Measurements from ENCODE around the gene WNT9B. TPM values are rescaled to one million over a fixed set of nuclear protein-coding genes. Genes with fewer than 3 reads are reported as not detected.
"Not testable (repeated sequence)": the region's sequence is repeated elsewhere in the genome, so short reads cannot be mapped to it uniquely, and the experiment has no call there.

The WNT9B gene
- total RNA-seq, 1 donor from 2014 or later: not detected

DNA sequence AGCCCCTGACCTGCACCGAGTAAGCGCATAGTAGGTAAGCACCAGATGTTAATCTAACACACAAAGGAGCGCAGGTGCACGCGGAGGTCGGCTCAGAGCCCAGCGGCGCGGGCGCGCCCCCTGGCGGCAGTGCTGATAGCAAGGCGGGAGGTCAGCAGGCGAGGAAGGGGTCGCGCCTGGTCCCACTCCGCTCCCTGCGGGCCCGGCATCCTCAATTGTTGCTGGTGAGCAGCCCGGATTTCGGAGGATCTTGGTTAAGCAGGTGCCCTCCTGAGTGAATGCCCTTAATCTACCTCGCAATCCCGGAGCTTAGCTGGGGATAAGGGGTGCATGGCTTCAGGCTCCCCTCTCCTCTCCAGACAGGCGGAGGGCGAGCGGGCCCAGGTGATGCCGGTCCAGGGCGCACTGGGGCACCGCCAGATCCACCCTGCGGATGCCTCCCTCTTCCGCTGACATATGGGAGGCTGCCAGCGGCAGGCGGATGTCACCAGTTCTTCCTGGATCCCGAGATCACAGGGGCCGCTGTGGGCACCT is 28.9 kb upstream of the WNT9B start:
- peak; percentile 30 for ATAC-seq

DNA sequence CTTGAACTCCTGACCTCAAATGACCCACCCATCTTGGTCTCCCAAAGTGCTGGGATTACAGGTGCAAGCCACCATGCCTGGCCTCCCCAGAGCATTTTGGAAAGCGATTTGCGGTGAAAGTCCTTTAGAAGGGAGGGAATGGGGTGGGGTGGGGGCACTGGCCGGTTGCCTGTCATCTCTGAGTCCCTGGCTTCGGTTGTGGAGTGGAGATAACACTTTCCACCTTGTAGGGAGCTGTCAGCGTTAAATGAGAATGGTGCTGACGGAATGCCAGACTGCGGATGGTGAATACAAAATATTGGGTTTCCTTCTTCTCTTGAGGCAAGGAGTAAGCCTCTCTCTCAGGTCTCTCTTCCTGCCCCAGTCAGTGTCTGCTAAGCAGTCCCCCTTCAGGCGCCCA is 27.7 kb upstream of the WNT9B start:
- ATAC-seq: no peak

DNA sequence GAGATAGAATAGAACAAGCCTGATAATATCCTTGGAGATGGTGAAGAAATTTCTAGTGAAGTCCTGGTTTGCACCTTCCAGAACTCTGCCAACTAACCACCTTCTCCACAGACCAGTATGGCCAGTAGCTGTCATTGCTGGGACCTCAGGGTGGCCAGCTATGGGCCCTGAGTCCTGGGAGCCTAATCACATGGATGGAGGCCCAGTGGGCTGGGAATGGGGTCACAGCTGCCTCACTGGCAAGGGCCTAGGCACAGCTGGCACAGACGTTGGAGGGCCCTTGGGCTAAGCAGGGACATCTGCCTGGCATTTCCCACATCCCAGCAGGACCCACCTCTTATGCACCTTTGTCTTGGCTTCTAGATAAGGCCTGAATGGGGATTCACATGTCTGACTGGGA is 25.3 kb upstream of the WNT9B start:
- ATAC-seq: no peak

DNA sequence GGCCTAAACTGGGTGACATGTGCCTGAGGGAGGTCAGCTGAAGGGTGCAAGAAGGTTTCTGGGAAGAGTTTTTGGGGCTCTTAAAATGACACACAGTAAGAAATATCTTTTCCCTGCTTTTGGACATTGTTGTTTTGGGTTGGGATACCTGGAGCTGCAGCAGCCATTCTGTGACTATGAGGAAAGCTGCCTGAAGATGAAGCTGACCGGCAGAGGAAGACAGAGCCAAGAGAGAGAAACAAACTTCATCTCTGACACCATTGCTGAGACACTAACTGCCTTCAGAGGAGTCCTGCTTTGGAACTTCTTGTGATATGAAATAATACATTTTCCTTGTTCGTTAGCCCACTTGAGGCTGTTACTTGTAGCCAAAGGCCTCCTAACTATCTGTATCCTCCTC is 24.1 kb upstream of the WNT9B start:
- no peak for ATAC-seq

DNA sequence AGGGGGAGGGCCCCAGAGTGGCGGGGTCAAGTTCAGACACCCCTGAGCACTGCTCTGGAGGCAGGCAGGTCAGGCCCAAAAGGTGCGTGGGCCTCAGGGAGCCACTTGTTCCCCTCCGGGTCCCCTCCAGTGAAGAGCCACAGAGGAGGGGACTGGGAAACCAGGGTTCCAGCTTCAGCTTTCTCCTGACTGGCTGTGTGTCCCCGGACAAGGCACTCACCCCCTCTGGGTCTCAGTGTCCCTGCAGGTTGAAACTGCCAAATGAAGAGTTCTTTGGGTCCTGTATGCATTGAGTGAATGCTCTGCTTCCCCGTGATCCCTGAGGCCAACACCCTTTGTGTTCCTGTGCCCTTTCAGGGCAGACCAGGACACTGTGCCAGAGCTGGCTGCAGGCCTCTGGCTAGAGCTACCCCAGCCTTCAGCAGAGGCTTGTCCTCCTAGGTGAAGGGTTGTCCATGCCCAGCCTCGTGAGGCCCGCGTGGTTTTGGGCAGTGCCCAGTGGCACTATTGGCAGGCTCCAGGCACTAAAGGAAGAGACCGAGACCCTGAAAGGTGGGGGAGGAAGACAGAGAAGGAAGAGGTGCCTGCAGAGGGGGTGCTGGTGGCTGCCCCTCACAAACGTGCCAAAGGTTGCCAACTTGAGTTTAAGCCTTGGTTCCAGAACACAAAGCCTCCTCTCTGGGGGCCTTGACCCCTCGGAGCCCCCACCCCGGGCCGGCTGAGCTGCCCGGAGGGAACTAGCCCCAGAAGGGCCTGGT is 19.6 kb upstream of the WNT9B start:
- no peak for ATAC-seq

DNA sequence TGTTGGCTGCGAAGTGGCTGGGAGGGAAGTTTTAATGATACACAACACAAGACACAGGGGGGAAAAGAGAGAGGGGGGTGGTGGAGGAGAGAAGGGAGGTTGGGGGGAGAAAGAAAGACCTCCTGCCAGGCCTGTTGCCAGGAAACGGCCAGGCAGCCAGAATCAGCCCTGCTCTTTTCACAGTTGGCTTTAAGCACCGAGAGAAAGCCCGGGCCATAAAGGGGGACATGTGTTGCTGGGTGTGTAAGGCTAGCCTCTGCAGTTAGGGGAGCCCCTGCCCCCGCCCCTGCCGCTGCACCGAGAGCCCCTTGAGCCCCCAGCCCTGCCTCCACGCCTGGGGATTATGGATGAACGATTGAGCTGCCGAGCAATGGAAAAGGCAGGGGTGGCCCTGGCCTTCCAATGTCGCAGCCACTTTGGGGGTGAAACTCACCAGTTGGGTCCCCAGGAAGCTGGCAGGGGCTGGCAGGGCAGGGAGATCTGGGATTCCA is 19.0 kb upstream of the WNT9B start:
- no peak for ATAC-seq

DNA sequence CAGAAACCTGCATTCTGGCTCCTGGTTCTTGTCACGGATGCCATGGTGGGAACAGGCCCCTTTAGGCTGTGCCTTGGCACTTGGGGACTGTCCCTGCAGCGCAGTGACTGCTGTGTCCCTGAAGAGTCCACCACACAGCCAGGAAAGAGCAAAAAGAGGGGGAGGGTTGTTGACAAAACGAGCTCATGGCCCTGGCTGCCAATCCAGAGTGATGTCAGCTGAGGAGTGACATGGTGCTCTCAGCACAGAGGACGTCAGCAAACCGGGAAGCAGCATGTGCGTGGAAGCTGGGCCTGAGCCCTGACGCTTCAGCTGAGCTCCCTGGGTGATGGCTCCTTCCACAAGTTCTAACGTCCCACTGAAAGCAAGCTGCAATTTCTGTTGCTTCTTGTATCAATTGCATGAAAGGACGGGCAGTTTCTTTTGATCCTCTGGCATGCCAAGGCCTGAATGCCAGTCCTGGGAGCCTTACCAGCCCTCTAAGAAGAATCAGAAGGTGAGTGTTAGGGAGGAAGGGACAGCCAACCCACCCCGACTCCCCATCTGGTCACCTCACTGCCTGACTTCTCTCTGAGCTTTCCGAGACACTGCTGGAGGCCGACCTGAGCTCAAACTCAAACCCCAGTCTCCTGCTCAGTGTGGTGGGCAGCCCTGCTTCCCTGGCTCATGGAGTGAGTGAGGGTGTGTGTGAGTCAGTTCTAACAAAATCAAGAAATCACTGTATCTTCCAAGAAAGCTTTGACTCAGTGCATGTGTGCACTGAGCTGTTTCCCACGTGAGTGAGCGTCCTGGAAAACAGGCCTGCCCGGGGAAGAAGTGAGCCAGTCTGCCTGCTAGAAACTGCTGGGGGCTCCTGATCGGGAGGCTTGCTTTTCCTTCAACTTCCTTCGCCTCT is 18.2 kb upstream of the WNT9B start:
- peak; percentile 74 for ATAC-seq

DNA sequence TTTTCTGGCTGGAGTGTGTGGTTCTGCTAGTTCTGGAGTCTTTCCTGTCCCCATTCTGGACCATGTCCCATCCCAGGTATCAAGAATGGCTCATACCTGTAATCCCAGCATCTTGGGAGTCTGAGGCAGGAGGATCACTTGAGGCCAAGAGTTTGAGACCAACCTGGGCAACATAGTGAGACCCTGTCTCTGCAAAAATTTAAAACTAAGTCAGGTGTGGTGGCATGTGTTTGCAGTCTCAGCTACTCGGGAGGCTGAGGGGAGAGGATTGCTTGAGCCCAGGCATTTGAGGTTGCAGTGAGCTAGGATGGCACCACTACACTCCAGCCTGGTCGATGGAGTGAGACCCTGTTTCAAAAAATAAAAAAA is 17.6 kb upstream of the WNT9B start:
- ATAC-seq: no peak

DNA sequence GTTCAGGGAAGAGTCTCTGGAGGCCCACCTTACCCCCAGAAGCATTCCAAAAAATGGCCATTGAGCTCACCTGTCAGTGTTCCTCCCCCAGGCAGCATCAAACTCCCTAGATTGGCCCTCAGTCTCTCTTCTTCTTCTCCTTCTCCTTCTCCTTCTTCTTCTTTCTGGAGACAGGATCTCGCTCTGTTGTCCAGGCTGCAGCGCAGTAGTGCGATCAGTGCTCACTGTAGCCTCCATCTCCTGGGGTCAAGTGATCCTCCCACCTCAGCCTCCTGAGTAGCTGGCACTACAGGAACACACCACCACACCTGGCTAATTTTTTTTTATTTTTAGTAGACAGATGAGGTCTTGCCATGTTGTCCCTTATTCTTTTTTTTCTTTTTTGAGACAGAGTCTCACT is 16.5 kb upstream of the WNT9B start:
- no peak for ATAC-seq

DNA sequence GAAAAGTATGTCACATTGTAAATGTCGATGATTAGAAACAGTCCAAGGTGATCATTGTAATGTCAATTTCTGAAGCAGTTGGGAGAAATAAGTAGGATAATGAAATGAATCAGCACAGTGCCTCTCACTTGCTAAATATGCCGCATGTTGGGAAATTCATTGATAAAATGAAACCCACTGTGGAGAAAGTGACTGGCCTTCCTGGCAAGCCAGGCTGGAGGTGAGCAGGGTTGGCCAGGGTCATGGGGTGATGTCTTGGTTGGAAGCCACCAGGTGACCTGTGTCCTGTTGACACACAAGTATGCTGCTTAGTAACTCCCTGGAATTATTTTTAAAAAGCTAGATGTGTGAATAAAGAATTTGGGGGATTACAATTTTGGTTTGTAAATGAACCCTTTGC is 14.9 kb upstream of the WNT9B start:
- no peak for ATAC-seq

DNA sequence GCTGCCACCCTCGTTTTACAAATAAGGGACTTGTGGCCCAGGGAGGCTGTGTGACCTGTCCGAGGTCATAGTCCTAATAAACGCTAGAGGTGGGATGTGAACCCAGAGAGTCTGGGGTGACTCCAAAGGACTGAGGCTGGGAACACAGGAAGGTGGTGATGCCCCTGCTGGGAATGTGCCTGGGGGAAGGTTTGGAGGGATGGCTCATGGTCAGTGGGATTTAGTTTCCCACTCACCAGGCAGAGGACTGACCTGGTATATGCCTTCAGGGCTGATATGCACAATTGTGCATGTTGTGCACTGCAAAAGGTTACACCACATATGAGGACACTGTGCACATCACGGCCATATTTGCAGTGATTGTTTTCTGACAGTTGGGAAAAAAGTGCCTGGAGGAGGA is 13.9 kb upstream of the WNT9B start:
- no peak for ATAC-seq

DNA sequence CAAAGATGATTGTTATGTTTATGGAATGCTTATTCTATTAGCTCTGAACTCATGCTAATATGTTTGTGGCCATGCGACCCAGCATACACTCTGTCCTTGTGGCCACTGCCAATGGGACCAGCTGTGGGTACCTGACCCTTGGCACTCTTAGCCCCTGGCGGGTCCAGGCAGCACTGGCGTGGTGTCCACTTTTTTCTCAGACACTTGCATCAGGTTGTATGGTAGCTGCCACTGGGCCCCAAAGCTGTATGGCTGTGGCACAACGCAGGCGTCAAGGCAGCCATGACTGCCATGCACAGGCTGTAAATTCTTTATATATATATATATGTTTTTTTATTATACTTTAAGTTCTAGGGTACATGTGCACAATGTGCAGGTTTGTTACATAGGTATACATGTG is 12.2 kb upstream of the WNT9B start:
- ATAC-seq: no peak

DNA sequence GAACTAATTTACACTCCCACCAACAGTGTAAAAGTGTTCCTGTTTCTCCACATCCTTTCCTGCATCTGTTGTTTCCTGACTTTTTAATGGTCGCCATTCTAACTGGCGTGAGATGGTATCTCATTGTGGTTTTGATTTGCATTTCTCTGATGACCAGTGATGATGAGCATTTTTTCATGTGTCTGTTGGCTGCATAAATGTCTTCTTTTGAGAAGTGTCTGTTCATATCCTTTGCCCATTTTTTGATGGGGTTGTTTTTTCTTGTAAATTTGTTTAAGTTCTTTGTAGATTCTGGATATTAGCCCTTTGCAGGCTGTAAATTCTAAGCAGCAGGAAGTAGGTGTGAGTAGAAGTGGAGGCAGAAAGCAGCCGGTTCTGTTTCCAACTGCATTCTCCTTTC is 10.8 kb upstream of the WNT9B start:
- ATAC-seq: not testable (repeated sequence)

DNA sequence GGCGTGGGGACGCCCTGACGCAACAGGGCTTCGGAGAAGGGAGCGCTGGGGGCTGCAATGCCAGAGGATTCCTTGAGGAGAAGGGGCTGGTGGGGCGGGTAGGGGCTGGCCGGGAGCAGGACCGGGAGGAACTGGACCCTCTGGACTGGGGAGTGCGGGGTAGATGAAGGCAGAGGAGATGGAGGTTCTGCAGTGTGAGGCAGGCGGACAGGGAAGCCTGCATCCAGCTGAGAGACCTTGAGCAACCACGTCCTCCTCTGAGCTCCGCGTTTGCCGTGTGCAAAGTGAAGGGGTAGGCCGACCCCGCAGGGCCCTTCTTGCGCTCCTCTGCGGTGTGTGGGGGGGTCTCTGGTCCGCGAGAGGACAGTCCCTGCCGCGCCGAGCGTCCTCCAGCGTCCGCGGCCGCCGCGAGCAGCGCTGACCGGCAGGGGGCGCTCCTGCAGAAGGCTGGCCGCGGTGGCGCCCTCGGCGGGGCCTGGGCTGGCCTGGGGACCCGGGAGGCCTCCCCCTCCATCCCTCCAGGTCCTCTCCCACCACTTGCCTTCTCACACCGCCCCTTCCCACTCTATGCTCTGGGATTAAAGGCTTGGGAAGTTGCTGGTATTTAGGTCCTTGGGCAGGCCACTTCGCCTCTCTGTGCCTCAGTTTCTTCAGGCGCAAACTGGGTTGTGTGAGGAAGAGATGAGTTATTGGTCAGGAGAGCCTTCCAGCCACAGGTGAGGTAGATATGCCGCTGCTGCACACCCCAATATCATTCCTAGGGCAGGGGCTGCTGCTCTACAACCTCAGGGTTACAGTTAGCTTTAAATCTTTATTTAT is 9.6 kb upstream of the WNT9B start:
- peak; percentile 71 for ATAC-seq

DNA sequence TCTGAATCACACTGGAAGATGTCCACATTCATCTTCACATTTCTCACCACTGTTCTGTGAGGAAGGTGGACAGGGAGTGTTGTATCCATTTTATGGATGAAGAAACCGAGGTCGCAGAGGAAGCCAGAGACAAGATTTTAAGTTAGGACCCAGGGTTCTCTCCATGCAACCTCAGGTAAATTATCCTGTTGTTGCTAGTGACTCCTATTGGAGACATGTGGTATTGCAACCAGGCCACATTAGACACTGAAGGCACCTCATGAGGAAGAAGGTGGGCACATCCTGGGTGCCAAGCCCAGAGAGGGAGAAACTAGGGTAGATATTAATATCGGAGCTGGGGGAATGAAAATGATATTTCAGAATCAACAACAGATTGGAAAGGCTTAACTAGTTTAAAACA is 8.5 kb upstream of the WNT9B start:
- ATAC-seq: no peak

DNA sequence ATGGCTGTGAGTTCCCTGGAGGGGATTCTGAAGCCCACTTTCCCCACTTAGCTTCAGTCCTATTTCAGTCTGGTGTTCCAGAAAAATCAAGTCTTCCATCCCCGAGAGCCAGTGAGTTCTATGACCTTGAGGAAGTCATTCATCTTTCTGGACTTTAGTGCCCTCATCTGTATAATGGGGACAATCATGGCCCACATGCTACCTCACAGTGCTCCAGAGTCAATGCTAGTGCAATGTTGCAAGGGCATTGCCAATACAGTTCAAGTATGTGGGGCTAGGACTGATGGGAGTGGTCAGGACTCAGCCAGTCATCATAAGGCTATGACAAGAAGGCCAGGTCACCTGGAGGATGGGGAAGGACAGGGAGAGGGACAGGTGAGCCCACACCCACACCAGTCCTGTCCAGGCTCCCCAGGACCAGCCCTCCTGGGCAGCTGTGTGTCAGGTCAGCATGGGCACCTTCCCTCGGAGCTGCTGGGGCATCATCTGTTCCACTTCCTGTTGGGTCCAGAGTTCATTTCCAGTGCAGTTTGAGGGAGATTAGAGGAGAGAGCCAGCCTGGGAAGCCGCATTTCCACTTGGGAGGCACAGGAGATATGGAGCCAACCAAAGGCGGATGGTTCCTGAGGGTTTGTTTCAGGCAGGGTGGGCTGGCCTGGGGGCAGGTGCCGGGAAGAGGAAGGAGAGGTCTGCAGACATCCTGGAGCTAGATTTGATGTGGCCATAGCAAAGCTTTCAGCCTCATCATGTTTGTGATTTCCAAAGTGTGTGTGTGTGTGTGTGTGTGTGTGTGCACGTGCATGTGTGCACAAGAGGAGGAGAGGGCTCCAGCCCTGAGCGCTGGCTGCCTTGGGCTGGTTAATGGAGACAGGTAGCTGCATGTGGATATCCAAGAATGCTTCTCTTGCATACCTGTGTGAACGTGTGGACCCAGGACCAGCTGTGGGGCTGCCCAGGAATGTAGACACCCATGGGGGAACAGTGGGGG is 3.9 kb upstream of the WNT9B start:
- no peak for ATAC-seq

DNA sequence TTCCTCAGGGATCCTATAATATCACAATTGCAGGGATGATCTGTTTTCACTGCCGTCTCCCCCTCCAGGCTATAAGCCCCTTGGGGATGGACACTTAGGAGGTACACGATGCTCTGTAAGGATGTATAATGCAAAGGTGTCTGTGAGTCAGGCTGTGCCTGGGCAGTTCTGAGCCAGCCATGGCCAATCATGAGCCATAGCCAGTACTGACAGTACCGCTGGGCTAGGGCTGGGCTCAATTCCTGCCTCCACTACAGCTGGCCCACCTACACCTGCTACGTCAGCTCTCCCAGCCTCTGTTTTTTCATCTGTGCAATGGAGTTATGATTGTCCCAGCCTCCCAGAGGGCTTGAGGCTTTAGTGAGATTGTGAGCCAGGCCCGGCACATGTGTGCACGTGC is 2.8 kb upstream of the WNT9B start:
- no peak for ATAC-seq

DNA sequence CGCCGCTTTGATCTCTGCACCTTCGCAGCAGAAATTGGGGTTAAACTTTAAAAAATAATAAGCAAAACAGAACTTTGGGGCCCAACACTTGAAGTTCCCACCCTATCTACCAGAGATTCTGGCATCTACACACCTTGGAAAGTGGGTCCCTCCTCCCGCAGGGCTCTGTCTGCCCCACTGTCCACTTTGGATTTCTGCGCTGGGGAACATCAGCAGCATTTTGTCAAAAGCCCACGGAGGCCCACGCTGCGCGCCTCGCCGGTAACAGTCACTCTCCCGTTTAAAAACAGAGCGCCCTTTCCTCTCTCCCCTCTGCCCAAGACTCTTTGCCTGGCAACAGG is 725 bp upstream of the WNT9B start:
- ATAC-seq: no peak

DNA sequence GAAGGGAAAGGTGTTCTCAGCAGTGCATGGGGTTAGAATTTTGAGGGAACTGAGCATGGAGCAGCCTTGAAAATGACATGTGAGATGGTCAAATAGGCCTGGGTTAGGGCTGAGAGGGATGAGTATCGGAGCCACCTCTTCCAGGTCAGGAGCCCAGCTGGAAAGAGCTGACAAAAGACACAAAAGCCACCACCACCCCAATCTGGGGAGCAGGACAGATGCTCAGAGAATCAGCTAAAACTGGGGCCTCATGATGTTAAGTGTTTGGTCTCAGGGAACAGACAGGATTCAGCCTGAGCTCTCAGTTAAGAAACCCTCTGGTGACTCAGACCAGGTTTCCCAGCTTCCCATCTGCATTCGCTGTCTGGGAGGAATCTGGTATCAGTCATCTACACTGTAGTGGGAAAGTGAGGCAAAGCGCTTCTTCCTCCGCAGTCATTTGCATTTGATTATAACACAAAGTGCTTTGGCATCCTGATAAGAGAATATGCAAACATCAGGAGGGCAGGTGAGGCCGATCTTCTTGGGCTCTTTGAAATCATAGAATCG is 2.6 kb downstream of the WNT9B start:
- no peak for ATAC-seq

DNA sequence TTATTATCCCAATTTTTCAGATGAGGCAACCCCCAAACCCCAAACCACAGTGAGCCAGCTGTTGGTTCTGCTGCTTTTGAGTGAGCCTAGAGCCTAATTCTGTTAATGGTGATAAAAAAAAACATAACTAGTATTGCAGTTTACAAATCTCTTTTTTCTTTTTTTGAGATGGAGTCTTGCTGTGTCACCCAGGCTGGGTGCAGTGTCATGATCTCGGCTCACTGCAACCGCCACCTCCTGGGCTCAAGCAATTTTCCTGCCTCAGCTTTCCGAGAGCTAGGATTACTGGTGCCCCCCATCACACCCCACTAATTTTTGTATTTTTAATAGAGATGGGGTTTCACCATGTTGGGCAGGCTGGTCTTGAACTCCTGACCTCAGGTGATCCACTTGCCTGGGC is 3.1 kb downstream of the WNT9B start:
- ATAC-seq: no peak

DNA sequence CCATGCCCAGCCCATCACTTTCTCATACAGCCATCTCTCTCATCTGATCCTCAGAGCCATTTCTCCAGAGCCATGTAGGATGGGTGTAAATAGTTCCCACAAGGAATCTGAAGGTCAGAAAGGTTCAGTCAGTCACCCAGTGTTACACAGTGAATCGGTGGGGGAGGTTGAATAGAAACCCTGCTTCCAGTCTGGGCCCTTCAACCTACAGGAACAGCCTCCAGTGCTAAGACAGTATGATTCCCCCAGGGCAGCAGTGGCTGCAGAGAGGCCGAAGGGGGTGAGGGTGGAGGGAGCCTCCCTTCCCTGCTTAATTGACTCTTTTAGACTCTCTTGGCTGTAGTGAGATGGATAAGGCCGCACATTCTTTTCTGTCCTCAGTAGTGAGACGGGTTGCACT is 3.6 kb downstream of the WNT9B start:
- no peak for ATAC-seq

Measured in esophagus mucosa (tissue), 1 donor.